Glomerular visceral epithelial cell (primary cell): Measurements from ENCODE around the gene RASSF4.

Experiments
- DNase-seq: peaks from one replicate; pipeline ENCODE4 v3.0.0-alpha.2; 2016; ENCODE audit errors: extremely low spot score

Gene RASSF4

GRCh38 chr10:44927352-44927751 is 32.2 kb upstream of the RASSF4 start:
- DNase-seq: no peak

DNA sequence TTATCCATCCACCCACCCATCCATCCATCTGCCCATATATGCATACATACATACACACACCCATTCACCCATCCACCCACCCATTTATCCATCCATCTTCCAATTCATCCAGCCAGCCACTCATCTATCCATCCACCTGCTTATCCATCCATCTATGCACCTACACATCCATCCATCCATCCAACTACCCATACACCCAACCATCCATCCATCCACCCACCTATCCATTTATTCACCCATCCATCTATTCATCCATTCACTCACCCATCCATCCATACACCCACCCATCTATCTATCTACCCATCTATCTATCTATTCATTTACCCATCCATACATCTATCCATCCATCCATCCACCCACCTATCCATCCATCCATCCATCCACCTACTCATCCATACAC is 31.1 kb upstream of the RASSF4 start:
- DNase-seq: no peak

- no peak for DNase-seq
Observed at GRCh38 chr10:44929356-44930255, 30.0 kb upstream of the RASSF4 start.

DNA sequence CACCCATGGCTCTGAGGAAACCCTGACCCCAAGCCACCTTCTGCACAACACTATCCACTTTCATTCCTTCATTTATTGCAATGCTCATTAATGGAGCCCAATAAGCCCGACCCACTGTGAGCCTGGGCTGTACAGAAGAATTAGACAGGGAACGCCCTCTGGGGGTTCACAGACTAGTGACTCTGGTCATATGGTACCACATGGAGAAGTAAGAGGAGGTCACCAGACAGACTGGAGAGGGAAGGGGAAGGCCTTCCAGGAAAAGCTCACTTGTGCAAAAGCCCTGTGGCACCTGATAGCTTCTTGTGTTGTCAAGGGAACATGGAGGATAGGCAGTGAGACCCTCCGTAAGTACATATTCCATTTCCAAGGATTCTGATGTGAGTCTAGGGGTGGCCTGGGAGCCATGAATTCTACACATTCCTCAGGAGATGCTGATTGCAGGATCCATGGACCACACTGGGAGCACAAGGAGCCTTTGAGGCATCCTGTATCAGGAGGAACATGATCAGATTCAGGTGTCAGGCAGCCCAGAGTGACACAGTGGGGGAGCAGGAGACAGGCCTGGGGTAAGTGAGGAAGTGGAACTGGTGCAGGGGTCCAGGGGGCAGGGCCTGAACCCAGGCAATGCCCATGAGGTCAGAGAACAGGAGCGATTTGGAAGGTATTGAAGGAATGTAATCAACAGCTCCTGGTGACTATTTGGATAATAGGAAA is 28.5 kb upstream of the RASSF4 start:
- DNase-seq: no peak

GRCh38 chr10:44931621-44932516 is 27.7 kb upstream of the RASSF4 start:
- no peak for DNase-seq

DNA sequence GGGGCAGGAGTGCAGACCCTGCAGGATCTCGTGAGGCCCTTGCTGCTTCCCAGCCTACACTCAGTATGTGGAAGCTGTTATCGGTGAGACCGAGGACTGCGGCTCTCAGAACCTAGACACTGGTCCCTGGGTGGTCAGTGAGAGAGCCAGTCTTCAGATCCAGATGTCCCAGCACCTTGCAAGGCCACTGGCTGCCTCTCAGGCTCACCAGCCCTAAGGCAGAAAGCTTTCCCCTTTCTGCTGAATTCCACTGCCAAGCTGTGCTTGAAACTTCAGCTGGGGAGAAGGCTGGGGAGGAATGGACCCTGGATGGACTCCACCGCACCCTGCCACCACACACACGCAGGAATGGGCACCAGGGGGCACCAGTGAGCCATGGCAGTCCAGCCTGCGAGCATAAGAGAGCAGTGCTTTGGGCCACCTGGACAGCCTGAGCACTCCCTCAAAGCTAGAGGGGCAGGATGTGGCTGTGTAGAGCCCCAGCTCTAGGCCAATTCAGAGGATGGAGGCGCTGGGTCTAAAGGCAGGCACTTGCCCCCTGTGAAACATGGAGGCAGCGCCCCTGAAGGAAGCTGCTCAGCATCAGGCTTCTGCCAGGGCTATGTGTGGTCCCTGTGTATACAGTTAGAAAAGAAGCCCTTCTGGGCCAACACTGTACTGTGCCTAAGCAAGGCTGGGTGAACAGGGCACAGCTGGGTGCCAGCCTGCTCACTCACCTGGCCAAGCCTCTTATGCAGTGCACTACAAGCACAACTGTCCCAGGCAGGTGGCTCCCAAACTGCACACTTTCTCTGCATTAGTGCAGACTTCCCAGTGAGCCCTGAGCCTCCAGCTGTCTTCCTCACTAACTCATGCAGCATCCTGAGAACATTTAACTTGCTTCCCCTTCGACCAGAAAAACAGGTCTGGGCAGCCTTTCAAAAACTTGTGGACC is 26.8 kb upstream of the RASSF4 start:
- DNase-seq: peak; percentile 85

DNA sequence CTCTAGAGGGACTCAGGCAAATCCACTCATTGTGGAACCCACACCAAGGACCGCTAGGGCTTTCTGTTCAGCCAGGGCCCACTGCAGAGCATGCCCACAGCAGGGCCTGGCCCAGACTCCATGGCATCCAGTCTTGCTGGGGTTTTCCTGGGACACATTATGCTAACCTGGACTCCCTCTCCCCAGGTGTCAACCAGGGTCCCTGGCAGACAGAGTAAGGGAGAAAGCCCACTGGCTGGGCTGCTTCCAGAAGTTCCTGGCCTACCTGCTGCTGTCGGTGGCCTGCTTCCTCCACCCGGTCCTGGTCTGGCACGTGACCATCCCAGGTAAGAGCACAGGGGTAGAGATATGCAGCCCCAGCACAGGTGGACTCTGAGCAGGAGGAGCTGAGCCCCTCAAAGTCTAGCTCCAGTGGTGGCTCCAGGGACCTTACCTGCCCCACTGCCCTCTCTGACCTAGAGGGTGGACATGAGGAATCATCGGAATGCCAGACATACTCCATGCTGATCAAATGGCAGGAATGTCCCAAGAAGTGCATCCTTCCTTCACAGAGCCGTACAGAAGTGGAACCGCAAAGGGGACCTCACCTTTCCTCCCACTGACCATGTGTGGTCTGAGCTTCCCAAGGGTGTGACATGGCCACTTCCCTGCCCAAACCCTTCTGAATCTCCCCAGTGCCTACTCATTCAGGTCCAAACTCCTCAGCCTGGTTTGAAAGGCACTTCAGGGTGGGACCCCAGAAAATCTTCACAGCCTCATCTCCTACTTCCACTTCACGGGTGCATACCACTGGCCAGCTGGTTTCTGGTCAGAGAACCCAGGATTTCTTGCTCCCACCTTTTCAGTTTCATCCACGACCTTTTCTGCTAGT is 25.9 kb upstream of the RASSF4 start:
- DNase-seq: no peak

DNA sequence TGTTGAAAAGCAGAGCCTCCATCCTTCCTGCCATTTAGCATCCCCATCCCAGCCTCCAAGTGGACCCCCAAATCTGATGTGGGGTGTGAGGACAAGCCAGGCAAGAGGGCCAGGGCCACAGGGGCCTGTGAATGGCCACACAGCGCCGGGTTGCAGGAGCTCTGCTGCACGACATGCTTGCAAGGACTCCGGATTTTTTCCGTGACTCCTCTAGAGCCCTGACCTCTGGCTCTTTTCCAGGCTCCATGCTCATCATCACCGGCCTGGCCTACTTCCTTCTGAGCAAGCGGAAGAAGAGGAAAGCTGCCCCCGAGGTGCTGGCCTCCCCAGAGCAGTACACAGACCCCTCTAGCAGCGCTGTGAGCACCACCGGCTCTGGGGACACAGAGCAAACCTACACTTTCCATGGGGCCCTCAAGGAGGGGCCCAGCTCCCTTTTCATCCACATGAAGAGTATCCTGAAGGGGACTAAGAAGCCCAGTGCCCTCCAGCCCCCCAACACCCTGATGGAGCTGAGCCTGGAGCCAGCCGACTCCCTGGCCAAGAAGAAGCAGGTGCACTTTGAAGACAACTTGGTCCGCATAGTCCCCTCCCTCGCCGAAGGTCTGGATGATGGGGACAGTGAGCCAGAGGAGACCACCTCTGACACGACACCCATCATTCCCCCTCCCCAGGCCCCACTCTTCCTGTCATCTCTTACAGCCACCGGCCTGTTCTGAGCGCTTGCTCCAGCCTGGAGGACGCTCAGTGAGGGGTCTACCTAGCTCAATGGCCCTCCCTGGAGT is 25.0 kb upstream of the RASSF4 start:
- no peak for DNase-seq

GRCh38 chr10:44935201-44935965 is 24.2 kb upstream of the RASSF4 start:
- peak; percentile 92 for DNase-seq

GRCh38 chr10:44935966-44936295 is 23.7 kb upstream of the RASSF4 start:
- no peak for DNase-seq

DNA sequence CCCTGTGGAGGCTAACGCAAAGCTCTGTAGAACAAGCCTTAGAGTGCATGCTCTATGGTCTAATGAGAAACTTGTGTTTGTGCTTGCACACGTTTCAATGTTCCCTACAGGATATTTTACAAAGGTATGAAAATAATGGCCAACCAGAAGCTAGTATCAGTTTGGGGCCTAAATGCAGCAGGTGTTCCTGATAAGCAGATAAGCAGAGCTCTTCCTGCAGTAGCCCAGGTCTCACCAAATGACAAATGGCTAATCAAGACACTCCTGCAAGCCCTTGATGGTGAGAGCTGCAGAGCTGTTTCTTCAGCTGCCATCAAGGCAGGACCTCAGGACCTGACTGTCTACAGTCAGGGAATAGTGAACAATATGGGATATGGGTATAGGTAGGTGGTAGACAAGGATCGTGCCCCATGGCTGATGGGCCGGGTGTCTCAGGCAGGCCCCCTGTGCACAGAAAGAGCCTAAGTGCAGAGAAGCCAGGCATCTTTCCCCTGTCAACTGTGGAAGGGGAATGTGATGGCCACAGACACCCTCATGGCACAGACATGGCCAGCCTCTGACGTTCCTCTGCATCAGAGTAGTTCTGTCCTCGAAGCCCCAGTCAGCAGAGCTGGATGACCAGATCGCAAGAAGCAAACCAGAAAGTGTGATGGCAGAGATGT is 23.2 kb upstream of the RASSF4 start:
- no peak for DNase-seq

DNA sequence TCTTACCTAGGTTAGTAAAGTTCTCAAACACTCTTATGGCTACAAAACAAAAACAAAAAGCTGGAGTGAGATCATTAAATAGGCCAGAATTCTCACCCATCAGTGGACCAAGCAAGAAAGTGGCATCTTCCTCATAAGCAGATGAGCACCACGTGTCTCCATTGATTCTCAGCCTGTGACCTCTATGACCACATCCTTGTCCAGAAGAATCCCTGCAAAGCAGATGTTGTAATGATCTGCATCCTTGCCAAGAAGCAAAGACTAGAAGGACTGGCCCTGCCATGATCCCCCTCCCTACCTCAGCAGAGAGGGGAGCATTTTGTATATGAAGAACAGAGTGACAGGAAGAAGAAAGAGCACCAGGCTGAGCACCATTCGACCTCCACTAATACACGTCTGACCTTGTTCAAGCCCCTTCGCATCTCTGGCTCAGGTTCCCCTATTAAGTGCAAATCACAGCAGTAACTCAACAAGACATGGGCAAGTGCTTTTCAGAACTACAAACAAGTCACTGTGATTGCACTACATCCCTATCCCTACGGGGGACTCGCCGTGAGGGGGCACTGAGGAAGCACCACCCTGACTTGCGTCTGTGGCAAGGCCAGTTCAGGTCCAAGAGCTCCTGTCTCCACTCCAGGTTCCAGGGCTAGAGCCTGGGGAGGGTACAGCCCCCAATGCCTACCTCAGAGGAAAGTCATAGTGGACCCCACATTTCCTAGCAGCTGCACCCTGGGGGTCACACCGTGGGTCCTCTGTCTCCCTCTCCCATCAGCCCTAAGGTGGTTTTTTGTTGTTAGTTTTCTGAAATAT is 22.2 kb upstream of the RASSF4 start:
- DNase-seq: peak; percentile 43

GRCh38 chr10:44938956-44939355 is 20.6 kb upstream of the RASSF4 start:
- DNase-seq: no peak

GRCh38 chr10:44939691-44940401 is 19.8 kb upstream of the RASSF4 start:
- no peak for DNase-seq

DNA sequence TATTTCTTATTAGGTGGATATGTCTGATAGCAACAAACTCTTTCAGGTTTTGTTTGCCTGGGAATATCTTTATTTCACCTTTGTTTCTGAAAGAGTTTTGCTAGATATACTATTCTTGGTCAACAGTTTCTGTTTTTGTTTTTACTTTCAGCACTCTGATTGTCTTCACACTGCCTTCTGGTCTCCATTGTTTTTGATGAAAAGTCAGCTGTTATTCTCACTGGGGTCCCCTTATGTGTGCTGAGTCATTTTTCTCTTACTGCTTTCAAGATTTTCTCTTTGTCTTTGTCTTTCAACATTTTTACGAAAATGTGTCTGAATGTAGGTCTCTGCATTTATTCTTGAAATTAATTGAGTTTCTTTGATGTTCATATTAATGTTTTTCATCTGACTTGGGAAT is 15.2 kb upstream of the RASSF4 start:
- no peak for DNase-seq

GRCh38 chr10:44946205-44946604 is 13.4 kb upstream of the RASSF4 start:
- no peak for DNase-seq
